IPS-20b (cell line): Measurements from ENCODE around the gene ADAP1.
"Not testable (repeated sequence)": the region's sequence is repeated elsewhere in the genome, so short reads cannot be mapped to it uniquely, and the experiment has no call there.

Source experiments
- H3K27ac ChIP-seq: one replicate; pipeline ENCODE4 v1.5.1; 2013; ENCODE audit warnings: low read length
- H3K27me3 ChIP-seq: 2 replicates; pipeline ENCODE4 v1.6.1; 2013; ENCODE audit warnings: mild to moderate bottlenecking, low read length, inconsistent platforms; ENCODE audit not compliant: insufficient read depth
- H3K36me3 ChIP-seq: 2 replicates; pipeline ENCODE4 v1.6.1; 2013; ENCODE audit warnings: low read depth, mild to moderate bottlenecking, inconsistent platforms, low read length, moderate library complexity; ENCODE audit not compliant: insufficient read depth
- H3K4me1 ChIP-seq: 2 replicates; pipeline ENCODE4 v1.6.1; 2013; ENCODE audit warnings: mild to moderate bottlenecking, control low read depth, inconsistent platforms, low read length, moderate library complexity; ENCODE audit not compliant: insufficient read depth
- H3K4me3 ChIP-seq: 2 replicates; pipeline ENCODE4 v1.5.1; 2013; ENCODE audit warnings: mild to moderate bottlenecking, low read length, inconsistent platforms
- H3K9ac ChIP-seq: 2 replicates; pipeline ENCODE4 v1.6.1; 2013; ENCODE audit warnings: low read depth, mild to moderate bottlenecking, inconsistent platforms, low read length, moderate library complexity
- H3K9me3 ChIP-seq: 2 replicates; pipeline ENCODE4 v1.6.1; 2013; ENCODE audit warnings: mild to moderate bottlenecking, low read depth, low read length, inconsistent platforms; ENCODE audit not compliant: insufficient read depth

Gene ADAP1

GRCh38 chr7:925601-926000 is 28.9 kb downstream of the ADAP1 start:
- H3K9me3 ChIP-seq: no peaks in the 10 kb centered on the region
- H3K4me1 ChIP-seq: no peaks in the 10 kb centered on the region
- H3K9ac ChIP-seq: no peak overlapping the region
- H3K27me3 ChIP-seq: no peaks in the 10 kb centered on the region
- no peak overlapping the region for H3K4me3 ChIP-seq
- no peak overlapping the region for H3K27ac ChIP-seq
- H3K36me3 ChIP-seq: no peaks in the 10 kb centered on the region

GRCh38 chr7:924541-925231 is 29.8 kb downstream of the ADAP1 start:
- Histone ChIP-seq H3K27ac (no peak overlapping the region), H3K27me3 (no peaks in the 10 kb centered on the region), H3K4me3 (no peak overlapping the region), H3K9me3 (no peaks in the 10 kb centered on the region), H3K36me3 (no peaks in the 10 kb centered on the region), H3K9ac (no peak overlapping the region), H3K4me1 (no peaks in the 10 kb centered on the region)

GRCh38 chr7:924042-924441 is 30.4 kb downstream of the ADAP1 start:
- H3K4me3 ChIP-seq, H3K9ac ChIP-seq, H3K4me1 ChIP-seq, H3K27ac ChIP-seq, H3K9me3 ChIP-seq, H3K36me3 ChIP-seq, H3K27me3 ChIP-seq: not testable (repeated sequence)

- Histone ChIP-seq H3K9ac (no peak overlapping the region), H3K36me3 (no peaks in the 10 kb centered on the region), H3K4me3 (no peak overlapping the region), H3K27me3 (no peaks in the 10 kb centered on the region), H3K9me3 (no peaks in the 10 kb centered on the region), H3K4me1 (no peaks in the 10 kb centered on the region), H3K27ac (no peak overlapping the region)
Observed at GRCh38 chr7:923108-924041, 31.1 kb downstream of the ADAP1 start.

- no peaks in the 10 kb centered on the region for H3K27me3 ChIP-seq
- H3K9ac ChIP-seq: no peak overlapping the region
- no peak overlapping the region for H3K27ac ChIP-seq
- H3K4me3 ChIP-seq: no peak overlapping the region
- H3K36me3 ChIP-seq: no peaks in the 10 kb centered on the region
- no peaks in the 10 kb centered on the region for H3K9me3 ChIP-seq
- H3K4me1 ChIP-seq: no peaks in the 10 kb centered on the region
Observed at GRCh38 chr7:922334-923107, 32.0 kb downstream of the ADAP1 start.

- H3K27me3 ChIP-seq: no peaks in the 10 kb centered on the region
- H3K27ac ChIP-seq: no peak overlapping the region
- H3K4me1 ChIP-seq: no peaks in the 10 kb centered on the region
- no peak overlapping the region for H3K9ac ChIP-seq
- no peaks in the 10 kb centered on the region for H3K36me3 ChIP-seq
- H3K9me3 ChIP-seq: no peaks in the 10 kb centered on the region
- no peak overlapping the region for H3K4me3 ChIP-seq
Observed at GRCh38 chr7:921581-922333, 32.7 kb downstream of the ADAP1 start.

- Histone ChIP-seq H3K36me3 (no peaks in the 10 kb centered on the region), H3K9me3 (no peaks in the 10 kb centered on the region), H3K4me1 (no peaks in the 10 kb centered on the region), H3K27me3 (no peaks in the 10 kb centered on the region), H3K27ac (no peak overlapping the region), H3K9ac (no peak overlapping the region), H3K4me3 (no peak overlapping the region)
Observed at GRCh38 chr7:921071-921461, 33.4 kb downstream of the ADAP1 start.

- Histone ChIP-seq H3K4me3 (no peak overlapping the region), H3K36me3 (no peaks in the 10 kb centered on the region), H3K4me1 (no peaks in the 10 kb centered on the region), H3K9ac (no peak overlapping the region), H3K9me3 (no peaks in the 10 kb centered on the region), H3K27ac (no peak overlapping the region), H3K27me3 (no peaks in the 10 kb centered on the region)
Observed at GRCh38 chr7:920351-921070, 34.0 kb downstream of the ADAP1 start.

GRCh38 chr7:919924-920341 is 34.5 kb downstream of the ADAP1 start:
- H3K9ac ChIP-seq: no peak overlapping the region
- H3K27me3 ChIP-seq: no peaks in the 10 kb centered on the region
- H3K36me3 ChIP-seq: no peaks in the 10 kb centered on the region
- H3K27ac ChIP-seq: no peak overlapping the region
- no peaks in the 10 kb centered on the region for H3K9me3 ChIP-seq
- H3K4me3 ChIP-seq: no peak overlapping the region
- H3K4me1 ChIP-seq: no peaks in the 10 kb centered on the region

- Histone ChIP-seq H3K27me3 (no peaks in the 10 kb centered on the region), H3K9me3 (no peaks in the 10 kb centered on the region), H3K4me1 (no peaks in the 10 kb centered on the region), H3K27ac (no peak overlapping the region), H3K9ac (no peak overlapping the region), H3K4me3 (no peak overlapping the region), H3K36me3 (no peaks in the 10 kb centered on the region)
Observed at GRCh38 chr7:919114-919442, 35.4 kb downstream of the ADAP1 start.
